Heart left ventricle (tissue), 13 donors: ENCODE measurements around the gene OTOS.

Experiments used
- CTCF ChIP-seq, 12 donors: fragments of 200-600 bp; sonication (generic) in 4 of 12; IDR thresholded peaks; one replicate each; pipeline versions ENCODE4 v1.5.0 to v1.8.0; 2018 to 2022; ENCODE audit warnings: antibody characterized with exemption in 12 of 12, mild to moderate bottlenecking in 5 of 12
- POLR2A ChIP-seq, 2 donors: fragments of 450-650 bp; IDR thresholded peaks; one replicate each; pipeline ENCODE4 v1.6.1; 2017; ENCODE audit warnings: antibody characterized with exemption in 2 of 2, mild to moderate bottlenecking in 2 of 2, moderate library complexity in 2 of 2
- donor health status: ischemic (EF 13 %, LVEDD 7.1; RV severe dilation, severe dysfunction).
- donor health status: DM: no; HTN: yes; CAD: no.
- donor health status: DM: no; HTN: no; CAD: no.
- donor health status: ischemic (EF 25% LVEDD 6.9; RV normal size, moderate dysfunction).
- donor health status: ischemic (EF 25% LVEDD 5.7; RV mildly dilated, moderate dysfunction).
- donor health status: ischemic (EF 35%, LVEDD 5.7; RV mildly dilated, moderate dysfunction).
- donor health status: nonischemic (EF 11% LVEDD 7.7; RV severe dilation, severe dysfunction).
- donor health status: DM: yes; HTN: yes; CAD: no.
- donor health status: PGD.
- donor health status: ischemic (EF 29% LVEDD 5.4; RV normal size, mild dysfunction).
- donor health status: nonischemic (EF 23%, LVEDD 6.1; RV moderate dilation, normal function).

- no peak for TF ChIP-seq POLR2A (IDR thresholded peaks at IDR 0.05)
- no peak for TF ChIP-seq CTCF (IDR thresholded peaks at IDR 0.05)
Observed at GRCh38 chr2:240098349-240098748, 42.1 kb downstream of the OTOS start.
